ENCODE results near the gene MACROD2.

MACROD2 gene

GRCh38 chr20:15702161-15702560 lies 1706.8 kb downstream of the MACROD2 start:
- H3K27ac Mint-ChIP-seq: no peak overlapping the region
- no peaks in the 10 kb centered on the region for H3K36me3 Mint-ChIP-seq (ENCODE audit: low read depth)
- no peak for DNase-seq (ENCODE audit: low spot score)
- H3K27me3 Mint-ChIP-seq (ENCODE audit: low read depth): no peaks in the 10 kb centered on the region
- H3K4me3 Mint-ChIP-seq: no peak overlapping the region
- H3K9me3 Mint-ChIP-seq: peaks cover 4% of the 10 kb centered on the region
- no peaks in the 10 kb centered on the region for H3K4me1 Mint-ChIP-seq (ENCODE audit: low read depth)

DNA sequence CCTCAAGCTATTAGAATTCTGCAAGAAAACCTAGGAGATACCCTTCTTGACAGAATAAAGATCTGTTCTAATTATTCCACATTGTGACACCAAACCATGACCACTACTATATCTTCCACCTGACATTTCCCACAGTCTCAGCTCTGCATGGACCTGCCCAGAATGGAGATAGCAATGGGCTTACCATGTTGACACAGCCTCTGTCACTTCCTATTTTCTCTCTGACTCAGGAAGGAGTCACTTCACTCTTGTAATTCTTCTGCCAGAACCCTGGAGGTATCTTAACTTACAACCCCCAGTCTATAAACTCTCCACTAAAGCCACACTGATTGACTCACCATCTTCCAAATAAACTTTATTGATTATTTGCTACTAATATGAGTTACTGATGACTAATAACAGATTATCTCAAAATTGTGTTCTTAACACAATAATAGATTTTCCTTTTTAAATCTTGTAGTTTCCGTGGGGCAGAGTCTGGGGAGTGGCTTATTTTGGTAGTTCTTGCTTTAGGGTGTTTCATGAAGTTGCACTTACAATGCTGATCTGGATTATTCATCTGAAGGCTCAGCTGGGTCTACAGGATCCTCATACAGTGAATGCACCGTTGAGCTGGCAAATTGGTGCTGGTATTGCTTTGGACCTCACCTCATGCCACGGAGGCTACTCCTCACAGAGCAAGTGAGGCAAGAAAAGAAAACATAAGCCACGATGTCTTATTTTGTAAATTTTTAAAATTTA lies 1708.0 kb downstream of the MACROD2 start:
- Mint-ChIP-seq H3K4me3 (no peak overlapping the region), H3K4me1 (ENCODE audit: low read depth) (no peaks in the 10 kb centered on the region), H3K9me3 (no peaks in the 10 kb centered on the region), H3K27me3 (ENCODE audit: low read depth) (no peaks in the 10 kb centered on the region), H3K36me3 (ENCODE audit: low read depth) (no peaks in the 10 kb centered on the region), H3K27ac (no peak overlapping the region)
- no peak for DNase-seq (ENCODE audit: low spot score)

DNA sequence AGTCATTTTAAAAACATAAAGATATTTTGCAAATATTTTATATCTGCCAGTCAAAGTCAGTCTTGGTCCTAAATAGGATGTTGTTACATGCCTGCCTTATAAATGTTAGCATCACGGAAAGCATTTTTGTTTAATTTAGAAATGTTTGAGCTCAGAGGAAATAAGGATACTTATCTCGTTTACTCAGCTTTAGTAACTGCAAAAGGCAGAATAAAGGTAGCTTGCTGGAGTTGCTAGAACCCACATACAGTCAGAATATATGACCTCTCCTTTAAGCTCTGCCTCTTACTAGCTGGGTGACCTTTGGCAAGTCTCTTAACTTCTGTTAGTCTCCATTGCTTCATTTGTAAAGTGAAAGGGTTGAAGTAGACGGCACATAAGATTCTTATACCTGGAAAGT lies 1710.7 kb downstream of the MACROD2 start:
- no peak for DNase-seq (ENCODE audit: low spot score)
- Mint-ChIP-seq H3K36me3 (ENCODE audit: low read depth) (no peaks in the 10 kb centered on the region), H3K27me3 (ENCODE audit: low read depth) (no peaks in the 10 kb centered on the region), H3K4me1 (ENCODE audit: low read depth) (no peaks in the 10 kb centered on the region), H3K9me3 (no peaks in the 10 kb centered on the region), H3K27ac (no peak overlapping the region), H3K4me3 (no peak overlapping the region)

- no peak overlapping the region for H3K4me3 Mint-ChIP-seq
- H3K27me3 Mint-ChIP-seq (ENCODE audit: low read depth): no peaks in the 10 kb centered on the region
- H3K9me3 Mint-ChIP-seq: no peaks in the 10 kb centered on the region
- no peaks in the 10 kb centered on the region for H3K4me1 Mint-ChIP-seq (ENCODE audit: low read depth)
- no peak for DNase-seq (ENCODE audit: low spot score)
- H3K36me3 Mint-ChIP-seq (ENCODE audit: low read depth): no peaks in the 10 kb centered on the region
- no peak overlapping the region for H3K27ac Mint-ChIP-seq
Measured at GRCh38 chr20:15706719-15707118, 1711.4 kb downstream of the MACROD2 start.

DNA sequence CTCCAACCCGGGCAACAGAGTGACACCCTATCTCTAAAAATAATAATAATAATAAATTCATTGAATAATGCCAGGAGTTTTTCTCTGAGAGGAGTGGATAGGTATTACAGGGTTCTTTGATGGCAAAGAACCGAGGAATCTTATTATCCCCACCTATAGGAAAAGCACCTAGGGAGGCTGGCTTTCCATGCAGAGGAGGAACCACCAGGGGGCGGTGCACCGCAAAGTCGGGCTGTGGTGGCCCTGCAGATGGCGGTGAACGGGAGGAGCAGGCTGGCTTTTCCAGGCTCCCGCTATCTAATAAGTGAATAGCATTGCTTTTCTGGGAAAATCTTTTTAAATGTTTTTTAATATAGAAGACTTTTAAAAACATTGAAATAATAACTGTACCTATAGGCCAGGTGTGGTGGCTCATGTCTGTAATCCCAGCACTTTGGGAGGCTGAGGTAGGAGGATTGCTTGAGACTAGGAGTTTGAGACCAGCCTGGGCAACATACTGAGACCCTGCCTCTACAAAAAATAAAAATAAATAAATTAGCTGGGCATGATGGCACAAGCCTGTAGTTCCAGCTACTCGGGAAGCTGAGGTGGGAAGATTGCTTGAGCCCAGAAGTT lies 1713.8 kb downstream of the MACROD2 start:
- Mint-ChIP-seq H3K4me3 (no peak overlapping the region), H3K27me3 (ENCODE audit: low read depth) (no peaks in the 10 kb centered on the region), H3K36me3 (ENCODE audit: low read depth) (no peaks in the 10 kb centered on the region), H3K9me3 (no peaks in the 10 kb centered on the region), H3K4me1 (ENCODE audit: low read depth) (no peaks in the 10 kb centered on the region), H3K27ac (no peak overlapping the region)
- no peak for DNase-seq (ENCODE audit: low spot score)

- Mint-ChIP-seq H3K36me3 (ENCODE audit: low read depth) (no peaks in the 10 kb centered on the region), H3K27ac (no peak overlapping the region), H3K4me3 (no peak overlapping the region), H3K27me3 (ENCODE audit: low read depth) (no peaks in the 10 kb centered on the region), H3K4me1 (ENCODE audit: low read depth) (no peaks in the 10 kb centered on the region), H3K9me3 (no peaks in the 10 kb centered on the region)
- DNase-seq (ENCODE audit: low spot score): no peak
Measured at GRCh38 chr20:15710636-15711035, 1715.3 kb downstream of the MACROD2 start.

DNA sequence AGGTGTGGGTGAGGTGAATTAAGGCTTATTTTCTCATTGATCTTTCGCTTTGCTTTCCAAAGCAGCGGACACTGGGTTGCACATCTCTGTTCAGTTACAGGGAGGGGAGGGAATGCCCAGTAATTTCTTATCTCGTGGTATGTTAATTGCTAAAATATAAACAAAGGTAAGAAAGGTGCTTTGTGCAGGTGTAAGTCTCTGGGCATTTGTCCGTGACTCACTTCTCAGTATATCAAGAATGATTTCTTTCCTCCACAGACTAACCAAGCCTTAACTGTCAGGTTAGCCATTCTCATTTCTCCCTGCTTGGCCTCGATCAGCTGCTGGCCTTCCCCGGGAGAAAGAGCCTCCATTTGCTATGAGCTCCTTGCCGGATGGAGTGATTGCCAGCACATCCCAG lies 1715.9 kb downstream of the MACROD2 start:
- Mint-ChIP-seq H3K27me3 (ENCODE audit: low read depth) (no peaks in the 10 kb centered on the region), H3K4me1 (ENCODE audit: low read depth) (no peaks in the 10 kb centered on the region), H3K4me3 (no peak overlapping the region)

GRCh38 chr20:15716256-15716655 lies 1720.9 kb downstream of the MACROD2 start:
- no peaks in the 10 kb centered on the region for H3K27me3 Mint-ChIP-seq (ENCODE audit: low read depth)
- H3K27ac Mint-ChIP-seq: no peak overlapping the region
- no peaks in the 10 kb centered on the region for H3K36me3 Mint-ChIP-seq (ENCODE audit: low read depth)
- H3K4me1 Mint-ChIP-seq (ENCODE audit: low read depth): no peaks in the 10 kb centered on the region
- no peak overlapping the region for H3K4me3 Mint-ChIP-seq
- DNase-seq (ENCODE audit: low spot score): no peak
- peaks cover 3% of the 10 kb centered on the region for H3K9me3 Mint-ChIP-seq

More for the DNA sequence above, 1715.9 kb downstream of the MACROD2 start:
- H3K27ac Mint-ChIP-seq: no peak overlapping the region
- no peaks in the 10 kb centered on the region for H3K36me3 Mint-ChIP-seq (ENCODE audit: low read depth)
- no peak for DNase-seq (ENCODE audit: low spot score)
- no peaks in the 10 kb centered on the region for H3K9me3 Mint-ChIP-seq

GRCh38 chr20:15726416-15726815 lies 1731.1 kb downstream of the MACROD2 start:
- no peak for DNase-seq (ENCODE audit: low spot score)
- H3K36me3 Mint-ChIP-seq (ENCODE audit: low read depth): no peaks in the 10 kb centered on the region
- no peak overlapping the region for H3K27ac Mint-ChIP-seq
- H3K4me3 Mint-ChIP-seq: no peak overlapping the region
- no peaks in the 10 kb centered on the region for H3K27me3 Mint-ChIP-seq (ENCODE audit: low read depth)
- H3K9me3 Mint-ChIP-seq: peaks cover 29% of the 10 kb centered on the region
- no peaks in the 10 kb centered on the region for H3K4me1 Mint-ChIP-seq (ENCODE audit: low read depth)

DNA sequence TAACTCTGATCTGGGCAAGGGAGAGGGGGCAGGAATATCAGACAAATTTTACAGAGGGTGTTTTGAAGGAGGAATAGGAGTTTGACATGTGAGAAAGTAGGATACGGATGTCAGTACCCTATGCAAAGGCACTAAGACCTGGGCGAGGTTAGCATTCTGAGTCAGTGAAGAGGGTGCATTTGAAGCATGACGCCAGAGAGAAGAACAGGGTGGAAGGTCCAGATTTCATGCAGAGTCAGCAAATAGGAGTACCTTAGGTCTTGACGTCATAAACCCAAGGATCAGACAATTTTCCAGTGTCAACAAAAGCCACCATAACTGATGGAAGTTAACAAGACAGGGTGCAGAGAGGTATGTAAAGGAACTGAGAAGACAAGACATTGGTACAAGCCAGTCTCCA lies 1738.7 kb downstream of the MACROD2 start:
- H3K27ac Mint-ChIP-seq: no peak overlapping the region
- H3K27me3 Mint-ChIP-seq (ENCODE audit: low read depth): no peaks in the 10 kb centered on the region
- H3K36me3 Mint-ChIP-seq (ENCODE audit: low read depth): no peaks in the 10 kb centered on the region
- peaks cover 14% of the 10 kb centered on the region for H3K9me3 Mint-ChIP-seq
- no peak for DNase-seq (ENCODE audit: low spot score)
- no peaks in the 10 kb centered on the region for H3K4me1 Mint-ChIP-seq (ENCODE audit: low read depth)
- no peak overlapping the region for H3K4me3 Mint-ChIP-seq

- no peaks in the 10 kb centered on the region for H3K36me3 Mint-ChIP-seq (ENCODE audit: low read depth)
- H3K27ac Mint-ChIP-seq: no peak overlapping the region
- no peak overlapping the region for H3K4me3 Mint-ChIP-seq
- peaks cover 10% of the 10 kb centered on the region for H3K9me3 Mint-ChIP-seq
- no peak for DNase-seq (ENCODE audit: low spot score)
- H3K4me1 Mint-ChIP-seq (ENCODE audit: low read depth): no peaks in the 10 kb centered on the region
- H3K27me3 Mint-ChIP-seq (ENCODE audit: low read depth): no peaks in the 10 kb centered on the region
Measured at GRCh38 chr20:15739035-15739434, 1743.7 kb downstream of the MACROD2 start.

GRCh38 chr20:15740046-15740775 lies 1744.9 kb downstream of the MACROD2 start:
- Mint-ChIP-seq H3K27ac (no peak overlapping the region), H3K36me3 (ENCODE audit: low read depth) (no peaks in the 10 kb centered on the region), H3K4me3 (no peak overlapping the region), H3K9me3 (peaks cover 10% of the 10 kb centered on the region), H3K27me3 (ENCODE audit: low read depth) (no peaks in the 10 kb centered on the region), H3K4me1 (ENCODE audit: low read depth) (no peaks in the 10 kb centered on the region)
- DNase-seq (ENCODE audit: low spot score): no peak

GRCh38 chr20:15742087-15742486 lies 1746.8 kb downstream of the MACROD2 start:
- Mint-ChIP-seq H3K4me3 (no peak overlapping the region), H3K9me3 (peaks cover 14% of the 10 kb centered on the region), H3K4me1 (ENCODE audit: low read depth) (no peaks in the 10 kb centered on the region), H3K27ac (no peak overlapping the region), H3K36me3 (ENCODE audit: low read depth) (no peaks in the 10 kb centered on the region), H3K27me3 (ENCODE audit: low read depth) (no peaks in the 10 kb centered on the region)
- no peak for DNase-seq (ENCODE audit: low spot score)

DNA sequence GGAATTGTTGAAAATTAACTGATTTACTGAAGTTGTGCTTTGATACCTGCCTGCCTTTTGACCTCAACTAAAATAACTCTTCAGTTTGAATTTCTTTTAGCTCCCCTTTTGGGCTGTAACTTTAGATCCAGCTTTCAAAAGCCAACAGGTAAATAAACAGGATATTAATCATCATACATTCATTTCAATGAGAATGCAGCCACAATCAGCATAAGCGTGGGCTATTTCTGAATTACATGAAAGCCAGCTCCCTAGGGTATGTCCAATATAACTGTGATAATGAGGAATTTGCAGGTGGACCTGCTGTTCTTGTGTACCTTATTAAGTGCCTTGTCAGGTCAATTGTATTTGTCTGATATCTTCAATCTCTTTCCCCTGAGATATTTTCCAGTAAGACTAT lies 1747.3 kb downstream of the MACROD2 start:
- H3K36me3 Mint-ChIP-seq (ENCODE audit: low read depth): no peaks in the 10 kb centered on the region
- H3K27me3 Mint-ChIP-seq (ENCODE audit: low read depth): no peaks in the 10 kb centered on the region
- no peak overlapping the region for H3K4me3 Mint-ChIP-seq
- DNase-seq (ENCODE audit: low spot score): no peak
- no peak overlapping the region for H3K27ac Mint-ChIP-seq
- peaks cover 18% of the 10 kb centered on the region for H3K9me3 Mint-ChIP-seq
- H3K4me1 Mint-ChIP-seq (ENCODE audit: low read depth): no peaks in the 10 kb centered on the region
